Stomach (tissue), 9 donors: ENCODE data around the gene ASTN2. TPM values are rescaled to one million over a fixed set of nuclear protein-coding genes. Genes with fewer than 3 reads are reported as not detected.

Source experiments
- DNase-seq, 2 donors: peaks; one replicate each; pipeline versions ENCODE4 v3.0.0 to v3.0.0-alpha.2; 2013 to 2019
- H3K27ac ChIP-seq, 5 donors: fragments of 200-600 bp in 4 of 5; sonication (generic) in 4 of 5; one replicate each; pipeline ENCODE4 v1.5.1; 2013 to 2019; ENCODE audit warnings: mild to moderate bottlenecking in 1 of 5, moderate library complexity in 1 of 5
- H3K27me3 ChIP-seq, 3 donors: fragments of 200-600 bp; sonication (generic); one replicate each; pipeline ENCODE4 v1.5.1; 2017 to 2019; ENCODE audit warnings: mixed run types in 1 of 3
- H3K36me3 ChIP-seq, 4 donors: fragments of 200-600 bp; sonication (generic); 1 replicate in 3 of 4; 2 replicates in 1 of 4; pipeline ENCODE4 v1.5.1; 2016 to 2019
- H3K4me1 ChIP-seq, 4 donors: fragments of 200-600 bp; sonication (generic); one replicate each; pipeline ENCODE4 v1.5.1; 2016 to 2019
- H3K4me3 ChIP-seq, 4 donors: fragments of 200-600 bp; sonication (generic) in 3 of 4; one replicate each; pipeline ENCODE4 v1.5.1; 2016 to 2019; ENCODE audit warnings: mild to moderate bottlenecking in 1 of 4
- H3K9me3 ChIP-seq, 4 donors: fragments of 200-600 bp; sonication (generic); one replicate each; pipeline ENCODE4 v1.5.1; 2016 to 2019
- EP300 ChIP-seq: sonication (generic); formaldehyde crosslinking; IDR thresholded peaks from one replicate; pipeline ENCODE4 v1.6.1; 2017; ENCODE audit warnings: antibody characterized with exemption
- POLR2A ChIP-seq, 4 donors: fragments of 450-650 bp; IDR thresholded peaks; one replicate each; pipeline ENCODE4 v1.6.1; 2016; ENCODE audit warnings: antibody characterized with exemption in 4 of 4, control low read depth in 2 of 4, mild to moderate bottlenecking in 1 of 4, moderate library complexity in 1 of 4
- POLR2AphosphoS5 ChIP-seq, 3 donors: sonication (generic); formaldehyde crosslinking; IDR thresholded peaks; one replicate each; pipeline ENCODE4 v1.6.1; 2016; ENCODE audit warnings: antibody characterized with exemption in 3 of 3
- WGBS, 5 donors: extraction: QIAGEN DNeasy Blood & Tissue Kit in 3 of 5; methylation state at CpG; one replicate each; pipeline versions ENCODE4 v1.1.5 to v1.1.7; 2013 to 2018; 5-methylcytosine and 5-hydroxymethylcytosine counted together
- intact Hi-C: fragments of 100-400 bp; cut with DNase I; formaldehyde crosslinking; loops from one replicate; pipeline ENCODE4 v1.15.1; 2023; ENCODE audit warnings: low total_unique reads
- polyA plus RNA-seq, 3 donors: library from polyadenylated mRNA; stranded (reverse); fragments of 200-250 nt; gene quantifications; one replicate each; pipeline ENCODE4 v1.2.3, GENCODE V29; 2013
- total RNA-seq, 5 donors: library from RNA; depleted of rRNA; stranded (reverse); fragments of >200 nt; gene quantifications; one replicate each; pipeline versions ENCODE4 v1.1.0 to v1.2.3, GENCODE V29; 2014 to 2016
- TF ChIP-seq, protein P1 (sequence below), 7 experiments: fragments of 450-650 bp in 4 of 7; fragments of 200-600 bp in 3 of 7; sonication (generic) in 3 of 7; IDR thresholded peaks; one replicate each; pipeline ENCODE4 v1.5.1; 2016 to 2019; ENCODE audit warnings: antibody characterized with exemption in 7 of 7, control low read depth in 2 of 7, mild to moderate bottlenecking in 1 of 7
- donor health status: healthy with polysubstance abuse.
- donor health status: Bipolar disorder and iron deficiency.
- donor health status: healthy.

The ASTN2 gene
- total and polyA plus RNA-seq, 8 donors: 2.1 to 22.3 (median 4.2) TPM; not detected in 1

- no peak for TF ChIP-seq EP300
- Histone ChIP-seq H3K27ac (no peak overlapping the region), H3K27me3 (no peaks in the 10 kb centered on the region), H3K9me3 (no peaks in the 10 kb centered on the region), H3K4me3 (no peak overlapping the region), H3K36me3 (no peaks in the 10 kb centered on the region), H3K4me1 (no peaks in the 10 kb centered on the region)
- WGBS, 5 donors: 76 to 82% (median 77%) methylated on average over 8 of the region's 8 CpGs
- intact Hi-C loops: no loop called here
- DNase-seq: peak in 1 of 2 donors; percentile 1
Measured at GRCh38 chr9:117245175-117245829, 169.6 kb downstream of the ASTN2 start.

DNA sequence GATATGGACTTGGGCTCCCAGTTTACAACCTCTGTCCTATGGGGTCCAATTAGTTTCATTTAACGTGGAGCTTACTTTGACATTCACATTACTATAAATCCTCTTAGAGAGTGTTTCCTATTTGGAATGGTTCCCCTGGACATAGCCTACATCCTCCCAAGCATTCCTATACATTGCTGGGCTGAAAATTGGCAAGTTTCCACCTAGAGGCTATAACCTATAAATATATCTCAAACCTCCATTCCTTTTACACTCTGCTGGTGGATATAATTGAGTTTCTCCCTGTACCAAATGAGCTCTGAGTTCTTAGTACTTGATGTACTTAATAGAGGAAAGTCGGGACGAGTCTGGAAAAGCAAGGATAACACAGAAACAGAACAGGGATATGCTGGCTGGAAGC is 172.8 kb downstream of the ASTN2 start:
- no peaks in the 10 kb centered on the region for H3K36me3 ChIP-seq
- TF ChIP-seq POLR2AphosphoS5 (IDR thresholded peaks at IDR 0.05) (no peak), POLR2A (IDR thresholded peaks at IDR 0.05) (no peak), EP300 (no peak)
- TF ChIP-seq, protein P1, sequence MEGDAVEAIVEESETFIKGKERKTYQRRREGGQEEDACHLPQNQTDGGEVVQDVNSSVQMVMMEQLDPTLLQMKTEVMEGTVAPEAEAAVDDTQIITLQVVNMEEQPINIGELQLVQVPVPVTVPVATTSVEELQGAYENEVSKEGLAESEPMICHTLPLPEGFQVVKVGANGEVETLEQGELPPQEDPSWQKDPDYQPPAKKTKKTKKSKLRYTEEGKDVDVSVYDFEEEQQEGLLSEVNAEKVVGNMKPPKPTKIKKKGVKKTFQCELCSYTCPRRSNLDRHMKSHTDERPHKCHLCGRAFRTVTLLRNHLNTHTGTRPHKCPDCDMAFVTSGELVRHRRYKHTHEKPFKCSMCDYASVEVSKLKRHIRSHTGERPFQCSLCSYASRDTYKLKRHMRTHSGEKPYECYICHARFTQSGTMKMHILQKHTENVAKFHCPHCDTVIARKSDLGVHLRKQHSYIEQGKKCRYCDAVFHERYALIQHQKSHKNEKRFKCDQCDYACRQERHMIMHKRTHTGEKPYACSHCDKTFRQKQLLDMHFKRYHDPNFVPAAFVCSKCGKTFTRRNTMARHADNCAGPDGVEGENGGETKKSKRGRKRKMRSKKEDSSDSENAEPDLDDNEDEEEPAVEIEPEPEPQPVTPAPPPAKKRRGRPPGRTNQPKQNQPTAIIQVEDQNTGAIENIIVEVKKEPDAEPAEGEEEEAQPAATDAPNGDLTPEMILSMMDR (IDR thresholded peaks at IDR 0.05): no peak
- no peak overlapping the region for H3K27ac ChIP-seq
- H3K27me3 ChIP-seq: no peaks in the 10 kb centered on the region
- peak in 1 of 2 donors; percentile 16 for DNase-seq
- intact Hi-C loops: no loop called here
- WGBS, 5 donors: 75 to 82% (median 79%) methylated on average over 3 of the region's 3 CpGs
- H3K9me3 ChIP-seq: no peaks in the 10 kb centered on the region
- H3K4me1 ChIP-seq: no peaks in the 10 kb centered on the region
- no peak overlapping the region for H3K4me3 ChIP-seq

DNA sequence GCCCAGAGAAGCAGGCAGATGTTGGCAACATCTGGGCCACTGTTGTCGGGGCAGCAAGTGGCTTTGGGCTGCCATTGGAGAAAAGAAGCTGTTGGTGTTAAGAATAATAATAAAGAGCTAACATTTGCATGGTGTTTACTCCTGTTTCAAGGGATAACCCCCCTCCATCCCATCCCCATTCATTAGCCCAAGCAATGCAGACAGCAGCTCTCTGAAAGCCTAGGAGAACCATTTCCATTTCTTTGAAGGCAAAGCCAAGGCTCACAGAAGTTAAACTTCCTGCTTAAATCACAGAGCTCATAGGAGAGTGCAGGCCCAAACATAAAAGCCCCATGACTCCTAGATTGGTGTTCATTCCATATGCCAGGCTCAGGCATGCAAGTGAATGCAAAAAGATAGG is 175.4 kb downstream of the ASTN2 start:
- Histone ChIP-seq H3K4me1 (no peaks in the 10 kb centered on the region), H3K4me3 (no peak overlapping the region), H3K9me3 (no peaks in the 10 kb centered on the region), H3K36me3 (no peaks in the 10 kb centered on the region), H3K27me3 (no peaks in the 10 kb centered on the region), H3K27ac (no peak overlapping the region)
- intact Hi-C loops: no loop called here
- 47 to 74% (median 65%) methylated on average over 1 of the region's 1 CpG for WGBS, 5 donors
- no peak for DNase-seq
- no peak for TF ChIP-seq POLR2AphosphoS5 (IDR thresholded peaks at IDR 0.05)
- TF ChIP-seq, protein P1 (IDR thresholded peaks at IDR 0.05): no peak

GRCh38 chr9:117234103-117234502 is 180.8 kb downstream of the ASTN2 start:
- H3K4me3 ChIP-seq: no peak overlapping the region
- no peak for DNase-seq
- no peaks in the 10 kb centered on the region for H3K9me3 ChIP-seq
- TF ChIP-seq POLR2AphosphoS5 (IDR thresholded peaks at IDR 0.05) (no peak), POLR2A (IDR thresholded peaks at IDR 0.05) (no peak), EP300 (no peak)
- TF ChIP-seq, protein P1 (IDR thresholded peaks at IDR 0.05): no peak
- intact Hi-C loops: no loop called here
- no peaks in the 10 kb centered on the region for H3K36me3 ChIP-seq
- H3K27me3 ChIP-seq: no peaks in the 10 kb centered on the region
- H3K4me1 ChIP-seq: no peaks in the 10 kb centered on the region
- no peak overlapping the region for H3K27ac ChIP-seq
- WGBS, 5 donors: 55 to 80% (median 75%) methylated on average over 6 of the region's 6 CpGs

DNA sequence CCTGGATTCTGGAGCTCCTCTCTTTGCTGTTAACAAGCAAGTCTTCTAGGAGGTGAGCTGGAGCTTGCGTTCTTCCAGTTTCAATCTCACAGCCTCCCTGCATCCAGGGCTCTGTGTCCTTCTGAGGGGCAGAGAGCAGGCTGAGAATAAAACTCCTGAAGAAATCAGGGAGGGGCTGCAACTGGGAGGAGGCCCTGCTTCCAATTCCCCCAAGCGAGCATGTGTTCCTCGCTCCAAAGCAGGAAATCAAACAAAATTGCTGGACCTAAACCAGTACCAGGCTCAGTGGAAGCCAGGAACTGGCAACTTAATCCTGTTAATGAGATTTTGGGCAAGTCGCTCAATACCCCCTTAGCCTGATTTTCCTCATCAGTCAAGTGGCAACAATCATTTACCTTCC is 181.8 kb downstream of the ASTN2 start:
- no peak for TF ChIP-seq EP300
- no peak for TF ChIP-seq POLR2A (IDR thresholded peaks at IDR 0.05)
- no peak for TF ChIP-seq POLR2AphosphoS5 (IDR thresholded peaks at IDR 0.05)
- TF ChIP-seq, protein P1 (IDR thresholded peaks at IDR 0.05): no peak
- Histone ChIP-seq H3K9me3 (no peaks in the 10 kb centered on the region), H3K27me3 (no peaks in the 10 kb centered on the region), H3K27ac (no peak overlapping the region), H3K36me3 (no peaks in the 10 kb centered on the region), H3K4me1 (no peaks in the 10 kb centered on the region), H3K4me3 (no peak overlapping the region)
- DNase-seq: no peak
- WGBS, 5 donors: 65 to 75% (median 67%) methylated on average over 4 of the region's 4 CpGs
- intact Hi-C loops: no loop called here
